Activated CD8-positive, alpha-beta memory T cell treated with anti-CD3 and anti-CD28 coated beads, Interleukin-2, amount 50 U/mL, for 24 hours (primary cell): ENCODE measurements around the gene CALU.
A peak's percentile ranks its signal among the peaks of the same experiment; 100 is the strongest.

Experiments used
- DNase-seq: peaks from one replicate; pipeline ENCODE4 v3.0.0-alpha.2; 2020; ENCODE audit errors: extremely low read depth

Gene CALU

GRCh38 chr7:128739048-128739962 is at the start of gene CALU:
Gene CALU (plus strand): TSS chr7:128739359. CDS start chr7:128748584, 9,225 bp downstream.
- DNase-seq, result peak; percentile 81

DNA sequence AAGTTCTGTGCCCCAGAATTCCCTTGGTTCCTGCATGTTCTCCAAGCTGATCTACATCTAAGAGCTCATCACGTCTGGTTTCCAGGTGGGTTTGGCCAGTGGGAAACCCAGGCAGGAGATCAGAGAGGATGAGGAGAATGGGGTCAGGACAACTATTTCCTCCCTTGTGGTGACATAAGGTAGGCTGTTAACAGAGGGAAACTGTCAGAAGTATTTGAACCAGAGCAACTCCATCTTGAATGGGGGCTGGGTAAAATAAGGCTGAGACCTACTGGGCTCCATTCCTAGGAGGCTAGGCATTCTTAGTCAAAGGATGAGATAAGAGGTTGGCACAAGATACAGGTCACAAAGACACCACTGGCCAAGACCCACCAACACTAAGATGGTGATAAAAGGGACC is 47.9 kb upstream of the CALU start:
- DNase-seq, result no peak

DNA sequence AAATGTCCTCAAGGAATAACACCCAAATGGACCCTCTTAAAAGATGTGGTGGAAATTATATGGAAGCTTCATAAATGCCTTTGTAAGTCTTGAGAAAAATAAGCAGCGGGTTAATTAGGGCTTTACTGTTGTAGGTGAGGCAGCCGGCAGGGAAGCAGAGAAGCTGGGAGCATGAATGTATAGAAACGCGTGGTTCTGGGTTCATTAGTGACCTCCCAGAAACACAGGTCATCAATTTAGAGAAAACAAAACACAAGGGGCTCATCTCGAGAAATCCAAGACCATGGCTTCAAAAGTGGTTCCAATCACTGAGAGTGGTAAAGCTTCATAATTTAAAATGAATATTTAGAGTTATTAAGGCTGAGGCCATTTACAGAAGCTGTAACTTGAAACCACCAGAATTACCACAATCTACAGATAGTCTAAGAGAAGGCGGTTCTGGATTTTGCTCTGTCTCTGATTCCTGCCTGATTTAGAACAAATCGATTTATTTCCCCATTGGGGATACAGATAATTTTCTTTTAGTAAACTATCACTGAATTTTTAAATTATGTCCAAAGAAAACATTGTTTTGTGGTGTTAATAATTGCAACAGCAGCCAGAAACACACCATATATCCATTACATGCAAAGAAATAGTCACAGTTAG is 46.4 kb upstream of the CALU start:
- no peak for DNase-seq

DNA sequence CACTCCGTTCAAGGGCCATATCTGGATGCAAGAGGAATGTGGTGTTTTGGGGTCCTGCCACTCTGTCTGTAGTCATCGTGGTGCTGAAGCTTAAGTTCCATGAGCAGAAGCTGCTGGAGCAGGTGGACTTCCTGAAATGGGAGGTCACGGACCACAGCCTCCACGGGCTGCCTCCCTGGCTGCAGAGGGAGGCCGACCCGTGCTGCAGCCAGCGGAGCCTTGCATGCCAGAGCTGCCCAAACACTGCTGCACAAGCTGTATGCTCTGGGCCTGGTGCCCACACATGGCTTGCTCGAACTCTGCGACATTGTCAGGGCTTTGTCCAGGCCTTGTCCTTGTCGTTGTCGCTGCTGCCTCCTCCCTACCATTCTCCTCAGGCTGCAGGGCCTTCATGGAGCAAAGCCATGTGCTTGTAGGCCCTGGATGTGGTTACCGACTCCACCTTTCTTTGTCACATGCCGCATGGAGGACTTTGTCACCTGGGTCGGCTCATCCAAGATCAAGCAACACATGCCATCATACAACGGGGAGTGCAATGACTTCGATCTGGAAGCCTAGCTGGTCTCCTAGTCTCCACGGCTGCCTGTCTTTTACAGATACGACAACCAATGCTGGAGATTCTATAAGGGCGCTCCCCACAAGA is 45.7 kb upstream of the CALU start:
- no peak for DNase-seq

- no peak for DNase-seq
Observed at GRCh38 chr7:128694738-128695137, 44.4 kb upstream of the CALU start.

DNA sequence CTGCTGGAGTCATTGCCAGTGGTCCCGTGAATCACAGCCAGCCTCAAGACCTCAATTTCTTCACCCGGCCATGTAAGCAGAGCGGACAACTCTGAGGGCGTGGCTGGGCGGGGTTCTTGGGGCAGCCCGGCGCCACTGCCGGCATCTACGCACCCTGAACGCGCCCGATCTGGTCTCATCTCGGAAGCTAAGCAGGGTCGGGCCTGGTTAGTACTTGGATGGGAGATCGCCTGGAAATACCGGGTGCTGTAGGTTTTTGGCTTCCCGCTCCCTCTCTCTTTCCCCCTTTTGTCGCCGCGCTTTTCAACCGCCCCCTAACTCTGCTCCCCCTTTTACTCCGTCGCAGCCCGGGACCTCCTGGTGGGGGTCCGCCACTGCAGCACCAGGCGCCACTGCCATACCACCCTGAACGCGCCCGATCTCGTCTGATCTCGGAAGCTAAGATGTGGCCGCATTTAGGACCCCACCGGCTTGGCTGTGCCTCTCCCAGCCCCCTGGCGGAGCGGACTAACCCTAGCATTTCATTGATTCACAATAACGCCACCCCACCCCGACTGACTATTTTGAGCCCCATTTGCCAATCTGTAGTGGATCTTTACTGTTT is 41.8 kb upstream of the CALU start:
- peak; percentile 10 for DNase-seq

DNA sequence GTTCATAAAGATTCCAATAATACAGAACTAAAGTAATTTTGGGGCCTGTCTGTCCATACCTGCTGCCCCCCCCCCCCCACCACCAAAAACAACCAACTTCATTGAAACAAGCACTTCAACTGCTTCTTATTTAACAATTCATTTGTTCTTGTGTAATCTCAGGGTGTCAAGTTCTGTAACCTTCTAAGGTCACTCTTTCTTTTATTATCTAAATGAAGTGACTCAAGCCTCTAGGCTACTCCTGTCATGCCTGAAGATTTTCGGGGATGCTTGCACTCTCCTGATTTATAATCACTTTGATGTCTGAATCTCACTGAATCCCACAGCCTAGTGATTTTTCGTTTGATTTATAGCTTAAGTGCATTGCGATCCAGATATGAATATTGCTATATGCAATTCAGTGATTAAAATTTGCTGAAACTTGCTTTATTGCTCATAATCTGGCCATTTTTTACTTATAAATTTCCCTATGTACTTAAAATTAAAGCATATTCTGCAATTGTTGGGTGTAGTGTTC is 39.9 kb upstream of the CALU start:
- no peak for DNase-seq

DNA sequence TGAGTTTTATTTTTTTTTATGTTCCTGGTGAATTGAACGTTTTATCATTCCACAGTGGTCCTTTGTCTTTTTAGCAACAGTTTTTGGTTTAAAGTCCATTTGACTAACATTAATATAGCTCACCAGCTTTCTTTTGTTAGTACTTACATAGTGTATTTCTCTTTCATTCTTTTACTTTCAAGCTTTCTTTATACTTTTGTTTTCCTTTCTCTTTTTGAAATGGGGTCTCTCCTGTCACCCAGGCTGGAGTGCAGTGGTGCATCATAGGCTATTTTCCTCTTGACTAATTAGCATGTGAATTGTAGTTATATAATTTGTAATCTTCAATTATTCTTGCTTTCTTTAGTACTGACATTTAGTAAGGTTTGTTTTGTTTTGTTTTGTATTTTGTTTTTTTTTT is 39.3 kb upstream of the CALU start:
- no peak for DNase-seq

- no peak for DNase-seq
Observed at GRCh38 chr7:128701062-128701785, 37.9 kb upstream of the CALU start.

- no peak for DNase-seq
Observed at GRCh38 chr7:128703609-128704241, 35.4 kb upstream of the CALU start.

DNA sequence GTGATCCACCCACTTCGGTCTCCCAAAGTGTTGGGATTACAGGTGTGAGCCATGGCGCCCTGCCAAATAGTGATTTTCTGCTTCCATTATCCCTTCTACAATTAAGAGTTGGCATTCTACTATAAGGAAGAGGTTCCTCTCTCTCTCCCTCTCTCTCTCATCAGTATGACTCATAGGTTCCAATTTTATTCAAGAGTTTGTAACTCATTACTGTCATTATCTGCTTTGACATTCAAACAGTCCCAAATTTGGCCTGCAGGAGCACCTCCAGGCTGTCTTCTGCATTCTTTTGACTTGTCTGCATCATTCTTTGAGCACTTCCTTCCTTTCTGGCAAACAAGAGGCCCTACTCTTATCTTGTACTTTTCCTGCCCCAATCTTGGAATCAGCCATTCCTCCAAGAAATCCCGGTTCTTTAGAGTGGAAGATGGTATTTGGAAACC is 33.2 kb upstream of the CALU start:
- no peak for DNase-seq

- no peak for DNase-seq
Observed at GRCh38 chr7:128707752-128708151, 31.4 kb upstream of the CALU start.

DNA sequence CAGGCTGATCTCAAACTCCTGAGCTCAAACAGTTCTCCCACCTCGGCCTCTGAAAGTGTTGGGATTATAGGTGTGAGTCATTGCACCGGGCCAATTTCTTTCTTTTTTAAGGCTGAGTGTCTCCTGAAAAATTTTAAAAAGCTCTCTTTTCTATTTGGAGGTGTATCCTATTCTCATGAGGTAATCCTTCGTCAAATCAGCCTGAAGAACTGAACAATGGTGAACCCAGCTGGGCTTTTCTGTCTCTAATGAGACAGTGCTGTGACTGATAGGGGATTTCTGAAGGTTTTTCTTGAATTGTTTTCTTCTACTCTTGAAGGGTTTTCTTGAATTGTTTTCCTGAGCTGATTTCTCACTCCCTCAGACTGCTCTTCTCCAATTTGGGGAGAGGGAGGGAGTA is 30.9 kb upstream of the CALU start:
- DNase-seq, result no peak

- no peak for DNase-seq
Observed at GRCh38 chr7:128708824-128709223, 30.3 kb upstream of the CALU start.

DNA sequence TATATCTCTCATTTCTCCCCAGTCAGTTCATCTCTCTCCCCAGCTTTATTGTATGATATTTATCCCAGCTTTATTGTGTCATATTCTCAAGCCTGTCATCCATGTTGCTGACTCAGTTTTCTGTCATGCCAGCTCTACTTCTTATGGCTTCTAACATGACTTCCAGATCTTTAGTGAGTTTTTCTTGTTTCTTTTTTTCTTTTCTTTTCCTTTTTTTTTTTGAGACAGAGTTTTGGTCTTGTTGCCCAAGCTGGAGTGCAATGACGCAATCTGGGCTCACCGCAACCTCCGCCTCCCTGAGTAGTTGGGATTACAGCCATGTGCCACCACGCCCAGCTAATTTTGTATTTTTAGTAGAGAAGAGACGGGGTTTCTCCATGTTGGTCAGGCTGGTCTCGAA is 28.7 kb upstream of the CALU start:
- no peak for DNase-seq

GRCh38 chr7:128713794-128714193 is 25.4 kb upstream of the CALU start:
- DNase-seq, result no peak

DNA sequence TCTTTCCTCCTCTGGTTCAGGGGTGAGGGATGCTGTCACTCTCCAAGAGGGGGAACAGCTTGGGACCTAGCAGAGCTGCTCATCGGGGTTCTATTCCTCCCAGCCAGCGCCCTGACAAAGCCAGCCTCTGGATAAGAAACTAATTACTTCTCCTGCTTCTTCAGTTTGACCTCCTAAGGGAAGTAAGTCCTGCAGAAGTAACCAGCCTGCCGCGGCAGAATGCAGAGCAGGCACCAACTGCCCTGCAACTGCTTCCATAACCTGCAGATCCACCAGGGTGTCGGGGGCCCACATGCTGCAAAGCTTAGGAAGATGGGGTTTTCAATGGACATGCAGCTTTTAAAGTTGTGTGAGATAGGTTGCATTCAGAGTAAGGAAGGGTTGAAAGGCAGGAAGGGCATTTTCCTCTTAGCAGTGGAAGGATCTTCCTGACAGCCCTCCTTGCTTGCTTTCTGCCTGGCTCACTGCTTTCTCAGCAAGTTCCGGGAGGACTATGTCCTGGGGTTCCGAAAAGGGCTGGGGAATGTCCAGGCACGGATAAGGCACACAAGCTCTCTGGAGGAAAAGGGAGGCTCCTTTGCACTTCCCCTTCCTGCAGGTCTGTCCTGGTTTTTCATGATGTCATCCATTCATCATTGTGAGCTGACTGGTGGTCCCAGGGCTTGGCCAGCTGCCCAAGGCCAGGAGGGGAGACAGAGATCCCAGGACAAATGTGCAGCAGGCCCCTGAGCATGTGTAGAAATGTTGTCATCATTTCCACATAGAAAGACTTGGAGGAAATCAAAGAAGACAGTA is 24.3 kb upstream of the CALU start:
- no peak for DNase-seq

DNA sequence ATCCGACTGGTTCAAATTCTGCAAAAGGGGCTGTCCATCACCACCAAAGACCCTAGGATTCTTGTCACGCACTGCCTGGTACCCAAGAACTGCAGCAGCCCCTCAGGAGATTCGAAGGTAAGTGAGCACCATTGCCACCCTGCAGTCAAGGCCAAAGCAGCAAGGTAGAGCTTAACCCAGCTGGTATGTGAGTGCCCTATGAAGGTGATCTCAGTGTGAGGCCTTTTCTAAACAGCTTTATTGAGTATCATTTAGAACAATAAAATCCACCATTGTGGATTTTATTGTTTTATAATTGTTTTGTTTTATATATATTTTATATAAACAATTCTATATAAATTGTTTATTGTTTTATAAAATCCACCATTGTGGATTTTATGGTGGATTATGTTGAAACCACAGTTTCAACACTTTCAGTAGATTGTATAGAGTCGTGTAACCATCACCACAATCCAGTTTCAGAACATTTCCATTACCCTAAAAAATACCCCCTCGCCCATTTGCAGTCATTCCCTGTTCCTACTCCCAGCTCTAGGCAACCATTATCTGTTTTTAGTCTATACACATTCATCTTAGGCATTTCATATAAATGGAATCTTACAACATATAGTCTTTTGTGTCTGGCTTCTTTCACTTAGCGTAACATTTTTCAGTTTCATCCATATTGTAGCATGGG is 20.1 kb upstream of the CALU start:
- DNase-seq, result no peak

DNA sequence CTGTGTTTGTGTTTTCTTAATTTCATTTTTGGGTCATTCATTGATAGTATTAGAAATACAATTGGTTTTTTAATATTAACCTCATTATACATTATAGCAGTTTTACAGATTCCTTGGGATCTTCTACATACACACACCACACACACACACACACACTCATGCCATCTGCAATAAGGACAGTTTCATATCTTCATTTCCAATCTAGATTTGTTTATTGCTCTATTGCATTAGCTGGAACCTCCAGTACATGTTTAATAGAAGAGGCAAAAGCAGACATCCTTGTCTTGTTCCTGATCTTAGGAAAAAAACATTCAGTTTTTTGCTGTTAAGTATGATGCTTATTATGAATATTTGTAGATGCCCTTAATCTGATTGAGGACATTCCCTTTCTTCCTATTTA is 17.8 kb upstream of the CALU start:
- no peak for DNase-seq
